Adrenal gland (tissue), 12 donors: ENCODE measurements around the gene EZR. TPM values are rescaled to one million over a fixed set of nuclear protein-coding genes. Genes with fewer than 3 reads are reported as not detected.

Source experiments
- DNase-seq, 7 donors: peaks; one replicate each; pipeline ENCODE4 v3.0.0-alpha.2; 2019 to 2020
- H3K27ac ChIP-seq, 5 donors: fragments of 200-600 bp; sonication (generic) in 4 of 5; 1 replicate in 3 of 5; 2 replicates in 2 of 5; pipeline versions ENCODE4 v1.5.1 to v1.8.0; 2016 to 2020; ENCODE audit warnings: mild to moderate bottlenecking in 1 of 5
- H3K27me3 ChIP-seq: fragments of 200-600 bp; 2 replicates; pipeline ENCODE4 v1.8.0; 2021
- H3K36me3 ChIP-seq, 2 donors: fragments of 200-600 bp; replicated peaks in 1 of 2; 1 replicate in 1 of 2; 2 replicates in 1 of 2; pipeline versions ENCODE4 v1.5.1 to v1.8.0; 2018 to 2022
- H3K4me1 ChIP-seq, 2 donors: fragments of 200-600 bp; replicated peaks in 1 of 2; 1 replicate in 1 of 2; 2 replicates in 1 of 2; pipeline versions ENCODE4 v1.5.1 to v1.8.0; 2018 to 2021
- H3K4me3 ChIP-seq, 4 donors: fragments of 200-600 bp; sonication (generic) in 3 of 4; one replicate each; pipeline ENCODE4 v1.5.1; 2016 to 2018
- H3K9me3 ChIP-seq, 3 donors: fragments of 200-600 bp; sonication (generic) in 1 of 3; replicated peaks in 1 of 3; 1 replicate in 2 of 3; 2 replicates in 1 of 3; pipeline versions ENCODE4 v1.5.1 to v1.8.0; 2016 to 2021
- POLR2A ChIP-seq, 2 donors: fragments of 450-650 bp; IDR thresholded peaks; one replicate each; pipeline ENCODE4 v1.6.1; 2017; ENCODE audit warnings: antibody characterized with exemption in 2 of 2, mild to moderate bottlenecking in 2 of 2, moderate library complexity in 1 of 2
- WGBS, 4 donors: extraction: QIAGEN DNeasy Blood & Tissue Kit in 2 of 4; methylation state at CpG; one replicate each; pipeline versions ENCODE4 v1.1.5 to v1.1.7; 2013 to 2017; 5-methylcytosine and 5-hydroxymethylcytosine counted together
- intact Hi-C, 2 donors: fragments of 100-400 bp; cut with DNase I; formaldehyde crosslinking; loops; one replicate each; pipeline versions ENCODE4 v1.14.1 to v1.15.0; 2022 to 2023
- polyA plus RNA-seq, 3 donors: library from polyadenylated mRNA; stranded (reverse); fragments of 200-250 nt in 2 of 3; fragments of 350-450 nt in 1 of 3; fragmentation: Illumina TruSeq in 1 of 3; extraction: RNeasy Lipid Tissue Mini Kit (QIAGEN cat#74804) in 1 of 3; gene quantifications; one replicate each; pipeline ENCODE4 v1.2.3, GENCODE V29; 2013 to 2014
- total RNA-seq, 9 donors: library from RNA; depleted of rRNA in 4 of 9; stranded (reverse); fragments of >200 nt in 4 of 9; fragments of 120-200 nt in 1 of 9; fragmentation: NEBNext Ultra II Directional in 1 of 9; extraction: Animal tissue kit (Norgen Biotek cat#: 25700) in 1 of 9; gene quantifications; one replicate each; pipeline versions ENCODE4 v1.1.0 to v1.2.4, GENCODE V29; 2013 to 2023
- TF ChIP-seq, protein P1 (sequence below), 6 experiments: fragments of 450-650 bp in 4 of 6; fragments of 200-600 bp in 2 of 6; sonication (generic) in 1 of 6; IDR thresholded peaks; 1 replicate in 5 of 6; 2 replicates in 1 of 6; pipeline versions ENCODE4 v1.5.1 to v1.8.0; 2016 to 2021; ENCODE audit warnings: antibody characterized with exemption in 6 of 6, mild to moderate bottlenecking in 2 of 6, moderate library complexity in 1 of 6
- donor health status: healthy with polysubstance abuse.
- donor health status: Bipolar disorder and iron deficiency.
- donor health status: DM: yes; HTN: yes; CAD: no.
- donor health status: DM: no; HTN: no; CAD: no.
- donor health status: DM: no; HTN: no; CAD: no.
- donor health status: DM: yes; HTN: yes; CAD: no.

The EZR gene
- total and polyA plus RNA-seq, 12 donors = 80.3 to 476 (median 342) TPM

DNA sequence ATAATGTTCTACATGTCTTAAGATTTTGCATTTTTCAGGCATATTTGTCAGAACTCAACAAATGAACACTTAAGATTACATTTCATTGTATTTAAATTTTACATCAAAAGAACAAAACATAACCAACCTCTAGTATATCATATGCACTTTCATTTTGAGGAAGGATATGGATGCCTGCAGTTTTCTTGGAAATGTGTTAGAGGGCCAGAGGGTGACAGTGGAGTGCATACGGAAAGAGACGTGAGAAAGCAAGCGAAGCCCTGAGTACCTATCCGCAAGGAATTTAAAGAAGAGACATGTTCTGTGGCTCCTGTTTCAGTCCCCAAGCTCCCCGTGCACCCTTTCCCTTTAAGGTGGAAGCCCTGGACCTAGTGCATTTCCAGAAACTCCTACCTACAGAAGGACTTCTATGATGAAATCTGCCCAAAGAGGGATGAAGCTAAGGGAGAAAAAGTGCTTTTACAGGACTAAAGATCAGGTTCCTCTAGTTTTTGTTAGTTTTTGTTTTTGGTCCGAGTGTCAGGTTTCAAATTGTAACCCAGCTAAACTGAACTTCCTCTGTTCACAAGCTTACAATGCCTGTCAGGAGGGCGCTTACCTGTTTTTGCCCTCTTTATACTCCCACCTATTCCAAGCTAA, 38.8 kb downstream of the EZR start:
- WGBS, 4 donors = 94 to 96% (median 95%) methylated on average over 7 of the region's 7 CpGs
- intact Hi-C loops = no loop called here
- no peak overlapping the region for H3K4me3 ChIP-seq

DNA sequence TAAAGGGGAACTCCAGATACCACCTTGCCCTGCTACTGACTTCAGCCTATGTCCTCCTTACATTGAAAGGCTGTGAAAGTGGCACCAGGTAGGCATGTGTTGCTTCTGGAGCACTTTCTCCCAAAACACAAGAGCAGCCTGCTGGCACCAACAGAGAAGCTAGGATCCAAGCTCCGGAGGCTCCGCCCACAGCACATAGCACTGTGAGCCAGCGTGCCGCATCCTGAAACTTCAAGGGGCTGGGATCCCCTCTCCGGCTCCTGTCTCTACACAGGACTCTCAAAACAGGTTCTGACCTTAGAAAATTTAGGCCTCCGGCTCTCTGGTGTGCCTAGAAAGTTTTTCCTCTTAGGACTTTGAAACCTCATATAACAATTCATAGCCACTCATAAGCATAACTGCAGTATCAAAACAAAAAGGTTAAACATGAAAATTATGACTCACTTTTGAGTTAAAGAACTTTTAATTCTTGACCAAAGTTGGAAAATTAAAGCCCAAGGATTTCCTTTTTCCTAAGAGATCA, 41.1 kb downstream of the EZR start:
- no peak overlapping the region for H3K4me3 ChIP-seq
- DNase-seq = no peak
- H3K9me3 ChIP-seq = no peaks in the 10 kb centered on the region
- H3K36me3 ChIP-seq = peaks cover 0 to 94% of the 10 kb centered on the region in 2 donors
- no peaks in the 10 kb centered on the region for H3K27me3 ChIP-seq
- 95 to 99% (median 97%) methylated on average over 6 of the region's 6 CpGs for WGBS, 4 donors
- H3K4me1 ChIP-seq = no peaks in the 10 kb centered on the region
- intact Hi-C loops = no loop called here
- no peak for TF ChIP-seq POLR2A (IDR thresholded peaks at IDR 0.05)
- TF ChIP-seq, protein P1, sequence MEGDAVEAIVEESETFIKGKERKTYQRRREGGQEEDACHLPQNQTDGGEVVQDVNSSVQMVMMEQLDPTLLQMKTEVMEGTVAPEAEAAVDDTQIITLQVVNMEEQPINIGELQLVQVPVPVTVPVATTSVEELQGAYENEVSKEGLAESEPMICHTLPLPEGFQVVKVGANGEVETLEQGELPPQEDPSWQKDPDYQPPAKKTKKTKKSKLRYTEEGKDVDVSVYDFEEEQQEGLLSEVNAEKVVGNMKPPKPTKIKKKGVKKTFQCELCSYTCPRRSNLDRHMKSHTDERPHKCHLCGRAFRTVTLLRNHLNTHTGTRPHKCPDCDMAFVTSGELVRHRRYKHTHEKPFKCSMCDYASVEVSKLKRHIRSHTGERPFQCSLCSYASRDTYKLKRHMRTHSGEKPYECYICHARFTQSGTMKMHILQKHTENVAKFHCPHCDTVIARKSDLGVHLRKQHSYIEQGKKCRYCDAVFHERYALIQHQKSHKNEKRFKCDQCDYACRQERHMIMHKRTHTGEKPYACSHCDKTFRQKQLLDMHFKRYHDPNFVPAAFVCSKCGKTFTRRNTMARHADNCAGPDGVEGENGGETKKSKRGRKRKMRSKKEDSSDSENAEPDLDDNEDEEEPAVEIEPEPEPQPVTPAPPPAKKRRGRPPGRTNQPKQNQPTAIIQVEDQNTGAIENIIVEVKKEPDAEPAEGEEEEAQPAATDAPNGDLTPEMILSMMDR (IDR thresholded peaks at IDR 0.05) = no peak
- no peak overlapping the region for H3K27ac ChIP-seq

More for the DNA sequence above, 38.8 kb downstream of the EZR start:
- DNase-seq = peak in 1 of 7 donors; percentile 20
- H3K27me3 ChIP-seq = no peaks in the 10 kb centered on the region
- peaks cover 0 to 97% of the 10 kb centered on the region in 2 donors for H3K36me3 ChIP-seq
- H3K27ac ChIP-seq = no peak overlapping the region
- H3K4me1 ChIP-seq = no peaks in the 10 kb centered on the region
- TF ChIP-seq, protein P1 (IDR thresholded peaks at IDR 0.05) = no peak
- no peak for TF ChIP-seq POLR2A (IDR thresholded peaks at IDR 0.05)
- no peaks in the 10 kb centered on the region for H3K9me3 ChIP-seq

DNA sequence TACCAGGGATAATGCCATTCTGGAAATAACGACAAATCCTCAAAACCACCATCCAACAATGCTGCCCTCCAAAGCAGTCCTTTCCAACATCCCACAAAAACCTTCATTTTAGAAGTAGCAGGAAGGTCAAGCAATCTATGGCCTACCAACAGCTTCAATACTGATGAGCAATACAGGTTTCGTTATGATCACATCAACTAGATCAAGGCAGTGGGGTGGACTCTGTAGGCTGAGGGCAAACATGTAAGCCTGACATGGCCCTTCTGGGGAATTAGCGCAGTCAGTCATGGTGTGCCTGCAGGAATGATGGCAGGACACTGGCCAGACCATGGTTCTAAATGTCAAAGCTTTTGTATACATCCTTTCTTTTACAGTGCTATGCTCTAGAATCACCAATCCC, 41.7 kb downstream of the EZR start:
- WGBS, 4 donors = 91 to 98% (median 95%) methylated on average over 3 of the region's 3 CpGs
- TF ChIP-seq POLR2A (IDR thresholded peaks at IDR 0.05) = no peak
- TF ChIP-seq, protein P1 (IDR thresholded peaks at IDR 0.05) = no peak
- Histone ChIP-seq H3K4me3 (no peak overlapping the region), H3K27ac (no peak overlapping the region), H3K9me3 (no peaks in the 10 kb centered on the region), H3K36me3 (peaks cover 0 to 93% of the 10 kb centered on the region in 2 donors), H3K27me3 (no peaks in the 10 kb centered on the region), H3K4me1 (no peaks in the 10 kb centered on the region)
- DNase-seq = no peak
- intact Hi-C loops = no loop called here

DNA sequence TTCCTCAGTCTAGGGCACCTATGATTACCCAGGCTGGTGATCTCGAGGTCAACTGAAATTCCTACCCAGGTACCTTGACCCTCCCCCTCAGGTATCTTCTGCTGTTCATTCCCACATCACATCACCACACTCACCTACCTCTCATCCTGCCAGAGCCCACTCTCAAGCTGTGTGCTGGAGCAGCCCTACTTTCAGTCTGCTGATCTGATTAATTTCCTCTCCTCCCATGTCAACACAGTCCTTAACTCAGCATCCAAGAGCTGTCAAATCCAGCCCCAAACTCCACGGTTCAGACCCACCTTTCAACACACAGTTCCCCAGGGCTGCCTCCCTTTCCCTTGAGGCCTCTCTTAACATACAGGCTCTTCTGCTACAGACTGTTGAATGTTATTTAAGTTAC, 42.4 kb downstream of the EZR start:
- DNase-seq = no peak
- 86 to 92% (median 89%) methylated on average over 2 of the region's 2 CpGs for WGBS, 4 donors
- Histone ChIP-seq H3K27ac (no peak overlapping the region), H3K36me3 (peaks cover 0 to 92% of the 10 kb centered on the region in 2 donors), H3K9me3 (no peaks in the 10 kb centered on the region), H3K4me3 (no peak overlapping the region), H3K4me1 (no peaks in the 10 kb centered on the region), H3K27me3 (no peaks in the 10 kb centered on the region)
- intact Hi-C loops = no loop called here
- no peak for TF ChIP-seq POLR2A (IDR thresholded peaks at IDR 0.05)
- TF ChIP-seq, protein P1 (IDR thresholded peaks at IDR 0.05) = no peak
